Medulla oblongata (tissue), 1 donor: ENCODE results near the gene TOX3.

Experiments
- DNase-seq: peaks from one replicate; pipeline ENCODE4 v3.0.0-alpha.2; 2015; ENCODE audit errors: extremely low spot score

TOX3 gene

DNA sequence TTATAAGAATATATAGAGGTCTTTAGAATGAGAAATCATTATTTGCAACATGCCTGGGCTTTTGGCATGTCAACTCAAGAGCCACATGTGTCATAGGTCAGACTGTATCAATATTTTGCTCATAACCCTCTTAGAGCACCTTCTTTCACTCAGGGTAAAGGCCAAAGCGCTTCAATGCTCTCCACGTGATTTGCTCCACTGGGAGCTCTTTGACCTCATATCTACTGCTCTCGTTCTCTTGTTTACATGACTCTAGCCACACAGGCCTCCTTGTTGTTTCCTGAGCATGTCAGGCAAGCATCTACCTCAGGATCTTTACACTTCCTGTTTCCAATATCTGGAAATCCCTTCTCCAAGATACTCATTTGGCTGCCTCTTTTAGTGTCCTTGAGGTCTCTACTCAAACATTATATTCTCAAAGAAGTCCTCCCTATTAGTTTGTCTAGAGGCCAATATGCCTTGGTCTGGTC is 148.4 kb downstream of the TOX3 start:
- DNase-seq = no peak

DNA sequence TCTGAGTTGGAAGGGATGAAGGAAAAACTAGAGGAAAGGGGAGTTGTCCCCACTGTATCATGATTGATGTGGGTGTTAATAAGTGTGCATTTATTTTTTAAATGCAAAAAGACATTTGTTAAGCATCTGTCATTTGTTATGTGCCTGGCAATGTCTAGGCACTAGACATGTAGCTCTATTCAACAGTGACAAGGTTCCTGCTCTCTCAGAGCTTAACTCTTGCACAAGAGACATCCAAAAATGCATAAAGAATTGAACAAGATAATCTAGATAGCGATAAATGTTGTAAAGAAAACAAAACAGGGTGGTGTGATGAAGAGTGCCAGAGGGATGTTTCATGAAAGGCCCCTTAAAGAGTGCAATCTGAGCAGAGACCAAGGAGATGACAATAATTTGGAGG is 148.9 kb downstream of the TOX3 start:
- no peak for DNase-seq

DNA sequence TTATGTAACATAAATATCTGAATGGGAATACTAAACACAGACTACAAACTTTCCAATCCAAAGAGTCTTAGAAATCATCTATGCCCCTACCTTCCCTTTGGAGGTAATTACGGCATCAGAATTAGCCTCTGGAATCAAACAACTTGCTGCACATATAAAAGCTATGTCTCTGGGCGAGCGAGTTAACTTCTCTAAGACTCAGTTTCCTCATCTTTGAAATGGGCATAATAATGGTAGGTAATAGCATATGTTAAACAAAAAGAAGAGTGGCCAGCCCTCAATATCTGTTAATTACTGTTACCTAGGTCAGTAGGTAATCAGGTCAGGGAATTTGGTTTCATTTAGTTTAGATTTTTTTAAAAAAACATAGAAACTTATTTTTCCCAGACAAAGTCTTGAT is 153.5 kb downstream of the TOX3 start:
- no peak for DNase-seq

DNA sequence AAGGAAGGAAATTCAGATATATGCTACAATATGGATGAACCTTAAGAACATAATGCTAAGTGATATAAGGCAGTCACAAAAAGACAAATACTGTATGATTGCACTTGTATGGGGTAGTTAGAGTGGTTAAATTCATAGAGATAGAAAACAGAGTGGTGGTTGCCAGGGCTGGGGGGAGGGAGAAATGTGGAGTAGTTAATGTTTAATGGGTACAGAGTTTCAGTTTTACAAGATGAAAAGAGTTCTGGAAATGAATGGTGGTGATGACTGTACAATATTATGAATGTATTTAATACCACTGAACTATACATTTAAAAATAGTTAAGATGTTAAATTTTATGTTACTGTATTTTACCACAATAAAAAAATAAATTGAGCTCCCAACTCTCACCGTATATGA is 157.9 kb downstream of the TOX3 start:
- no peak for DNase-seq
